K562 (cell line): ENCODE data around the gene SST. TPM values are rescaled to one million over a fixed set of nuclear protein-coding genes. Genes with fewer than 3 reads are reported as not detected.
A peak's percentile ranks its signal among the peaks of the same experiment; 100 is the strongest.

ENCODE experiments used
- ATF1 ChIP-seq, 2 experiments: fragments of 450-650 bp in 1 of 2; IDR thresholded peaks; 2 replicates each; pipeline ENCODE4 v1.6.1; 2016; ENCODE audit warnings: missing compliant biosample characterization in 1 of 2, missing genetic modification characterization in 1 of 2
- BACH1 ChIP-seq: fragments of 200-800 bp; sonication (Bioruptor generic); IDR thresholded peaks from 2 replicates; pipeline ENCODE4 v1.6.1; 2016; ENCODE audit warnings: missing genetic modification characterization, missing compliant biosample characterization
- BRF1 ChIP-seq: IDR thresholded peaks from 3 replicates; pipeline ENCODE4 v1.6.1; 2011; ENCODE audit warnings: borderline replicate concordance, mild to moderate bottlenecking; ENCODE audit not compliant: insufficient read length; ENCODE audit errors: extremely low read depth
- CBX3 ChIP-seq, 2 experiments: IDR thresholded peaks; 1 replicate in 1 of 2; 2 replicates in 1 of 2; pipeline ENCODE4 v1.6.1; 2012; ENCODE audit warnings: inconsistent platforms in 2 of 2, low read length in 2 of 2, borderline replicate concordance in 1 of 2, control low read depth in 1 of 2
- HMG20A ChIP-seq: fragments of 450-650 bp; formaldehyde crosslinking; conservative IDR thresholded peaks from 2 replicates; pipeline ENCODE4 v1.4.0; 2020; ENCODE audit warnings: mild to moderate bottlenecking, mixed read lengths
- MAZ ChIP-seq, 2 experiments: fragments of 450-650 bp in 1 of 2; sonication (generic) in 1 of 2; formaldehyde crosslinking; IDR thresholded peaks in 1 of 2; conservative IDR thresholded peaks in 1 of 2; 2 replicates each; pipeline versions ENCODE4 v1.4.0 to v1.5.0; 2020; ENCODE audit warnings: mild to moderate bottlenecking in 1 of 2, missing genetic modification reagents in 1 of 2
- MBD2 ChIP-seq: sonication (generic); IDR thresholded peaks from 2 replicates; pipeline ENCODE4 v1.6.1; 2016; ENCODE audit warnings: low read depth, borderline replicate concordance
- MYBL2 ChIP-seq, 2 experiments: fragments of 450-650 bp in 1 of 2; sonication (generic) in 1 of 2; formaldehyde crosslinking in 1 of 2; IDR thresholded peaks; 2 replicates each; pipeline versions ENCODE4 v1.6.1 to v1.8.1; 2017 to 2022; ENCODE audit warnings: borderline replicate concordance in 1 of 2, inconsistent platforms in 1 of 2, low read depth in 1 of 2, mild to moderate bottlenecking in 1 of 2, missing genetic modification reagents in 1 of 2, moderate library complexity in 1 of 2
- MYC ChIP-seq, 2 experiments: fragments of 250-450 bp in 1 of 2; sonication (Bioruptor Pico) in 1 of 2; IDR thresholded peaks; 2 replicates each; pipeline versions ENCODE4 v1.5.1 to v1.6.1; 2012 to 2021; ENCODE audit warnings: low read depth in 2 of 2, borderline replicate concordance in 1 of 2, improper control_type of control experiment in 1 of 2, low read length in 1 of 2, mild to moderate bottlenecking in 1 of 2, moderate library complexity in 1 of 2
- NCOA6 ChIP-seq: fragments of 450-650 bp; IDR thresholded peaks from 2 replicates; pipeline ENCODE4 v1.6.1; 2017; ENCODE audit warnings: mild to moderate bottlenecking
- RBM22 ChIP-seq: fragments of 200-400 bp; formaldehyde crosslinking; IDR thresholded peaks from 2 replicates; pipeline ENCODE4 v1.6.1; 2018; ENCODE audit warnings: low read length, low read depth; ENCODE audit not compliant: poor library complexity, severe bottlenecking
- SPI1 ChIP-seq: IDR thresholded peaks from 2 replicates; pipeline ENCODE4 v1.6.1; 2011; ENCODE audit warnings: low read depth, low read length, control low read depth, borderline replicate concordance
- SRF ChIP-seq, 2 experiments: fragments of 250-450, 450-650 bp in 1 of 2; sonication (Bioruptor Pico) in 1 of 2; sonication (generic) in 1 of 2; formaldehyde crosslinking; IDR thresholded peaks; 2 replicates each; pipeline versions ENCODE4 v1.5.0 to v1.5.1; 2020 to 2022; ENCODE audit warnings: mild to moderate bottlenecking in 1 of 2, missing genetic modification reagents in 1 of 2
- polyA plus RNA-seq, 8 experiments: library from polyadenylated mRNA; depleted of rRNA in 4 of 8; stranded (reverse) in 5 of 8; unstranded in 3 of 8; fragments of >200 nt; fragmentation: Nextera tagmentation in 2 of 8; fragmentation: Illumina TruSeq in 1 of 8; extraction: Ambion mirVana in 2 of 8; extraction: Trizol in 1 of 8; gene quantifications; 2 replicates each; pipeline versions ENCODE4 v1.2.1 to v1.2.3, GENCODE V29; 2011 to 2014; ENCODE audit warnings: inconsistent platforms in 1 of 8, missing spikeins in 1 of 8
- total RNA-seq, 7 experiments: library from RNA; depleted of rRNA in 6 of 7; stranded (reverse); fragments of >200 nt in 6 of 7; fragmentation: Illumina TruSeq in 2 of 7; extraction: Trizol in 2 of 7; gene quantifications; 2 replicates each; pipeline versions ENCODE4 v1.2.1 to v1.2.3, GENCODE V29; 2011 to 2021; ENCODE audit warnings: low replicate concordance in 1 of 7
- TF ChIP-seq, protein P1 (sequence below): fragments of 450-650 bp; formaldehyde crosslinking; IDR thresholded peaks from 2 replicates; pipeline ENCODE4 v1.4.0; 2020; ENCODE audit warnings: mild to moderate bottlenecking, mixed read lengths
- TF ChIP-seq, protein P2 (sequence below): fragments of 250-450 bp; sonication (Bioruptor Pico); IDR thresholded peaks from 2 replicates; pipeline ENCODE4 v1.8.0; 2021; ENCODE audit warnings: borderline replicate concordance, mild to moderate bottlenecking, moderate library complexity; ENCODE audit not compliant: poor library complexity, severe bottlenecking
- TF ChIP-seq, protein P3 (sequence below): sonication (generic); formaldehyde crosslinking; IDR thresholded peaks from 2 replicates; pipeline ENCODE4 v1.8.1; 2023; ENCODE audit warnings: mild to moderate bottlenecking, missing genetic modification reagents
- TF ChIP-seq, protein P4 (sequence below): sonication (generic); formaldehyde crosslinking; IDR thresholded peaks from 2 replicates; pipeline ENCODE4 v1.8.1; 2023; ENCODE audit warnings: mild to moderate bottlenecking, missing genetic modification reagents
- TF ChIP-seq, protein P5 (sequence below): sonication (generic); formaldehyde crosslinking; IDR thresholded peaks from 2 replicates; pipeline ENCODE4 v1.9.0; 2022; ENCODE audit warnings: mild to moderate bottlenecking, missing genetic modification reagents

The SST gene
- total and polyA plus RNA-seq, 9 of the 15 experiments (the other 6 are each of a cell fraction or from before 2014, with no cell fraction given): not detected

DNA sequence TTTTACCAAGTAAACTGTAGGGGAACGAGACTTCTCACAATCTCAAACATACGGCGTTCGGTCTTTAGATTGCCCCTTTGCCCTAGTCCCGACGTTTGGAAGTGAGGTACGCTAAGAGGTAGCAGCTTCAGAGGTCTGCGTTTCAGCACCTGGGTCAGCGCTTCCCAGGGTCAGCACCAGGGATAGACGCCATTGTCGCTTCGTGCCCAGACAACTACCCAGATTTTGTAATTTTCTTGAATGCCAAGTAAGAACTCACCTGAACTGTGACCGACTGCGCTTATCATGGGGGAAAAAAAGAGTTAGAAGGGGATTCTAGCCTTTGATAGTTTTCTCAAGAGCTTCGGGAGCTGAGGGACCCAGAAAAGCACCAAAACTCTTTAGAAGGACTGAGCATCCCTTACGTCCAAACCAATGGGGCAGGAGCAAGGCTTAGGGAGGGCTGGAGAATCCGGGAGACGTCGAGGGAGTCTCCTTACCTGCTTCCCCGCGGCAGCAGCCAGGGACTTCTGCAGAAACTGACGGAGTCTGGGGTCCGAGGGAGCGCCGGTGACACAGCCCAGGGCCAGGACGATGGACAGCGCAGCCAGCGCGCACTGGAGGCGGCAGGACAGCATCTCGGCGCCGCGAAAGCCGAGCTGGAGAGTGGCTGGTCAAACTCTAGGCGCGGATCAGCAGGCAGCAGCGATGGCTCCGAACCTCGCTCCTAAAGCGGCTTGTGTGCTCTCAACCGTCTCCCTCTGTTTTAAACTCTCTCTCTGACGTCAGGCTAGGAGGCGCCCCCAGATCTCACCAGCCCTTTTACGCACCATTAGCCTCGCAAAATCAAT lies at the start of gene SST (continued):
- TF ChIP-seq, protein P1, sequence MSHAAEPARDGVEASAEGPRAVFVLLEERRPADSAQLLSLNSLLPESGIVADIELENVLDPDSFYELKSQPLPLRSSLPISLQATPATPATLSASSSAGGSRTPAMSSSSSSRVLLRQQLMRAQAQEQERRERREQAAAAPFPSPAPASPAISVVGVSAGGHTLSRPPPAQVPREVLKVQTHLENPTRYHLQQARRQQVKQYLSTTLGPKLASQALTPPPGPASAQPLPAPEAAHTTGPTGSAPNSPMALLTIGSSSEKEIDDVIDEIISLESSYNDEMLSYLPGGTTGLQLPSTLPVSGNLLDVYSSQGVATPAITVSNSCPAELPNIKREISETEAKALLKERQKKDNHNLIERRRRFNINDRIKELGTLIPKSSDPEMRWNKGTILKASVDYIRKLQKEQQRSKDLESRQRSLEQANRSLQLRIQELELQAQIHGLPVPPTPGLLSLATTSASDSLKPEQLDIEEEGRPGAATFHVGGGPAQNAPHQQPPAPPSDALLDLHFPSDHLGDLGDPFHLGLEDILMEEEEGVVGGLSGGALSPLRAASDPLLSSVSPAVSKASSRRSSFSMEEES: no peak
- no peak for TF ChIP-seq MYC (IDR thresholded peaks at IDR 0.05; ENCODE audit: low read depth, low read length)
- no peak for TF ChIP-seq MYC (CRISPR knock-in tag; IDR thresholded peaks at IDR 0.05; ENCODE audit: borderline replicate concordance, low read depth)
- TF ChIP-seq SPI1: no peak
- TF ChIP-seq CBX3 (IDR thresholded peaks at IDR 0.05; ENCODE audit: borderline replicate concordance in 1 of 2, low read length in 2 of 2): no peak
- peak in 1 of 2 experiments; percentile 87; a peak in 2 of 4 replicates for TF ChIP-seq SRF (CRISPR knock-in tag; IDR thresholded peaks at IDR 0.05)
- TF ChIP-seq MBD2: no peak
- TF ChIP-seq, protein P2, sequence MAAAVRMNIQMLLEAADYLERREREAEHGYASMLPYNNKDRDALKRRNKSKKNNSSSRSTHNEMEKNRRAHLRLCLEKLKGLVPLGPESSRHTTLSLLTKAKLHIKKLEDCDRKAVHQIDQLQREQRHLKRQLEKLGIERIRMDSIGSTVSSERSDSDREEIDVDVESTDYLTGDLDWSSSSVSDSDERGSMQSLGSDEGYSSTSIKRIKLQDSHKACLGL: no peak
- peak; percentile 27; the same call in 1 of the 2 replicates for TF ChIP-seq BACH1 (tag)
- TF ChIP-seq RBM22: no peak
- TF ChIP-seq, protein P3, sequence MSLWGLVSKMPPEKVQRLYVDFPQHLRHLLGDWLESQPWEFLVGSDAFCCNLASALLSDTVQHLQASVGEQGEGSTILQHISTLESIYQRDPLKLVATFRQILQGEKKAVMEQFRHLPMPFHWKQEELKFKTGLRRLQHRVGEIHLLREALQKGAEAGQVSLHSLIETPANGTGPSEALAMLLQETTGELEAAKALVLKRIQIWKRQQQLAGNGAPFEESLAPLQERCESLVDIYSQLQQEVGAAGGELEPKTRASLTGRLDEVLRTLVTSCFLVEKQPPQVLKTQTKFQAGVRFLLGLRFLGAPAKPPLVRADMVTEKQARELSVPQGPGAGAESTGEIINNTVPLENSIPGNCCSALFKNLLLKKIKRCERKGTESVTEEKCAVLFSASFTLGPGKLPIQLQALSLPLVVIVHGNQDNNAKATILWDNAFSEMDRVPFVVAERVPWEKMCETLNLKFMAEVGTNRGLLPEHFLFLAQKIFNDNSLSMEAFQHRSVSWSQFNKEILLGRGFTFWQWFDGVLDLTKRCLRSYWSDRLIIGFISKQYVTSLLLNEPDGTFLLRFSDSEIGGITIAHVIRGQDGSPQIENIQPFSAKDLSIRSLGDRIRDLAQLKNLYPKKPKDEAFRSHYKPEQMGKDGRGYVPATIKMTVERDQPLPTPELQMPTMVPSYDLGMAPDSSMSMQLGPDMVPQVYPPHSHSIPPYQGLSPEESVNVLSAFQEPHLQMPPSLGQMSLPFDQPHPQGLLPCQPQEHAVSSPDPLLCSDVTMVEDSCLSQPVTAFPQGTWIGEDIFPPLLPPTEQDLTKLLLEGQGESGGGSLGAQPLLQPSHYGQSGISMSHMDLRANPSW (CRISPR knock-in tag): no peak
- TF ChIP-seq, protein P4, sequence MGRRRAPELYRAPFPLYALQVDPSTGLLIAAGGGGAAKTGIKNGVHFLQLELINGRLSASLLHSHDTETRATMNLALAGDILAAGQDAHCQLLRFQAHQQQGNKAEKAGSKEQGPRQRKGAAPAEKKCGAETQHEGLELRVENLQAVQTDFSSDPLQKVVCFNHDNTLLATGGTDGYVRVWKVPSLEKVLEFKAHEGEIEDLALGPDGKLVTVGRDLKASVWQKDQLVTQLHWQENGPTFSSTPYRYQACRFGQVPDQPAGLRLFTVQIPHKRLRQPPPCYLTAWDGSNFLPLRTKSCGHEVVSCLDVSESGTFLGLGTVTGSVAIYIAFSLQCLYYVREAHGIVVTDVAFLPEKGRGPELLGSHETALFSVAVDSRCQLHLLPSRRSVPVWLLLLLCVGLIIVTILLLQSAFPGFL (CRISPR knock-in tag): no peak
- peak; percentile 29; the same call in 1 of the 2 replicates for TF ChIP-seq ATF1 (CRISPR knock-in tag; IDR thresholded peaks at IDR 0.05)
- TF ChIP-seq ATF1 (tag; IDR thresholded peaks at IDR 0.05): no peak
- no peak for TF ChIP-seq BRF1
- TF ChIP-seq HMG20A (CRISPR knock-in tag): no peak
- no peak for TF ChIP-seq MYBL2 (IDR thresholded peaks at IDR 0.05; ENCODE audit: low read depth)
- TF ChIP-seq MYBL2 (CRISPR knock-in tag; IDR thresholded peaks at IDR 0.05; ENCODE audit: borderline replicate concordance): no peak
- peak in 1 of 2 experiments; percentile 89; a peak in 2 of 4 replicates for TF ChIP-seq MAZ (CRISPR knock-in tag; conservative IDR thresholded peaks at IDR 0.05 in 1 of 2, IDR thresholded peaks at IDR 0.05 in 1 of 2)
- TF ChIP-seq, protein P5, sequence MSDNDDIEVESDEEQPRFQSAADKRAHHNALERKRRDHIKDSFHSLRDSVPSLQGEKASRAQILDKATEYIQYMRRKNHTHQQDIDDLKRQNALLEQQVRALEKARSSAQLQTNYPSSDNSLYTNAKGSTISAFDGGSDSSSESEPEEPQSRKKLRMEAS: no peak
- TF ChIP-seq NCOA6: peak; percentile 90
